OCI-LY3 (cell line): ENCODE data around the gene NEUROG1.

Experiments used
- CTCF ChIP-seq: fragments of 200-600, 300-600 bp; sonication (generic); IDR thresholded peaks from 2 replicates; pipeline ENCODE4 v1.5.1; 2014; ENCODE audit warnings: antibody characterized with exemption, low read length, low read depth
- EZH2phosphoT487 ChIP-seq: fragments of 200-600 bp; shearing (Covaris generic); IDR thresholded peaks from 2 replicates; pipeline ENCODE4 v1.6.1; 2018; ENCODE audit warnings: antibody characterized with exemption, mixed run types, low read depth

- TF ChIP-seq CTCF = no peak
- TF ChIP-seq EZH2phosphoT487 = no peak
These were observed 12.0 kb upstream of the NEUROG1 start for GRCh38 chr5:135547590-135548254.
